ENCODE measurements around the gene ITPR2.

DNA sequence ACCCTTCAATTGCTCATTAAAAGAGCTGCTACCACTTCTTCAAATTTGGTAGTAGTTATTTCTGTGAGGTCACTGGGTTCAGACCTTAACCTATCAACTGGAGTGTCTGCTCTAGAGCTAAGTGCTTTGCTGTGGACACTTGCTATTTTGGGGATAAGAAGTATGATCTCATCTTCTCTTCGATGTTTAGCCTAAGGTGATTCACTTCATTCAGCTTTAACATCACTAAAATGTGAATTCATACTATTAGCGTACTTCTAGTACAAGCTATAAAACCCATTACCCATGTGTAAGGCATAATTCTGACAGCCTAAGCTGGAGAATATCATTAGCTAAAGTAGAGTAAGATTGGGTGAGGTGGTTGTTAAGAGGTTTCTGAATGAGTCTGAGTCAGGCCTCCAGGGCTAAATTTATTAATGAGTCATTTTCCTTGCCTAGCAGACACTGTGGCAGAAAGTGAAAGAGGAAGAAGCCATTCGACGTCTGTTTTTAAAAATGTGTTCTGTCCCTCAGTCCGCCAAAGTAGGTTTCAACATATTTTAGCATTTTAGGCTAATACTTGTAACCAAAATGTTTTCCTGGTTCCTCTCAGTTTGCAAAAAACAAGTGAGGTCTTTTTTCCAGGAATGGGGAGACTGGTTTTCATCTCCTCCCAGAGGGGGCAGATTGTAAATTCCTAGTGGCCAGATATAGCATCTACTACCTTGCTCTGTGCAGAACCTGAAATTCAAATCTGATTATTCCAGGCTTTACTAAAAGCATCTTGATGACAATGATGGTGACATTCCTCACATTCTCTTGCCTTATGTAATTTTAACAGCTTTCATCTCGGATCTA lies 534.0 kb downstream of the ITPR2 start:
- TF ChIP-seq, protein P1, sequence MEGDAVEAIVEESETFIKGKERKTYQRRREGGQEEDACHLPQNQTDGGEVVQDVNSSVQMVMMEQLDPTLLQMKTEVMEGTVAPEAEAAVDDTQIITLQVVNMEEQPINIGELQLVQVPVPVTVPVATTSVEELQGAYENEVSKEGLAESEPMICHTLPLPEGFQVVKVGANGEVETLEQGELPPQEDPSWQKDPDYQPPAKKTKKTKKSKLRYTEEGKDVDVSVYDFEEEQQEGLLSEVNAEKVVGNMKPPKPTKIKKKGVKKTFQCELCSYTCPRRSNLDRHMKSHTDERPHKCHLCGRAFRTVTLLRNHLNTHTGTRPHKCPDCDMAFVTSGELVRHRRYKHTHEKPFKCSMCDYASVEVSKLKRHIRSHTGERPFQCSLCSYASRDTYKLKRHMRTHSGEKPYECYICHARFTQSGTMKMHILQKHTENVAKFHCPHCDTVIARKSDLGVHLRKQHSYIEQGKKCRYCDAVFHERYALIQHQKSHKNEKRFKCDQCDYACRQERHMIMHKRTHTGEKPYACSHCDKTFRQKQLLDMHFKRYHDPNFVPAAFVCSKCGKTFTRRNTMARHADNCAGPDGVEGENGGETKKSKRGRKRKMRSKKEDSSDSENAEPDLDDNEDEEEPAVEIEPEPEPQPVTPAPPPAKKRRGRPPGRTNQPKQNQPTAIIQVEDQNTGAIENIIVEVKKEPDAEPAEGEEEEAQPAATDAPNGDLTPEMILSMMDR (conservative IDR thresholded peaks at IDR 0.05; ENCODE audit: low read length): peak; percentile 30
- TF ChIP-seq EZH2phosphoT487 (IDR thresholded peaks at IDR 0.05; ENCODE audit: borderline replicate concordance): no peak

Measured in Loucy (cell line).